HepG2 (cell line): ENCODE measurements around the gene CKLF. TPM values are rescaled to one million over a fixed set of nuclear protein-coding genes. Genes with fewer than 3 reads are reported as not detected.

Experiments used
- AHDC1 ChIP-seq: sonication (generic); formaldehyde crosslinking; IDR thresholded peaks from 2 replicates; pipeline ENCODE4 v1.5.1; 2020; ENCODE audit warnings: mild to moderate bottlenecking, missing genetic modification reagents, borderline replicate concordance
- FOXP4 ChIP-seq: sonication (generic); formaldehyde crosslinking; IDR thresholded peaks from 2 replicates; pipeline ENCODE4 v1.4.0; 2020; ENCODE audit warnings: missing genetic modification reagents
- KDM2A ChIP-seq: sonication (generic); formaldehyde crosslinking; IDR thresholded peaks from 2 replicates; pipeline ENCODE4 v1.4.0; 2020; ENCODE audit warnings: low read depth, missing genetic modification reagents, borderline replicate concordance
- NRL ChIP-seq: sonication (generic); formaldehyde crosslinking; IDR thresholded peaks from 2 replicates; pipeline ENCODE4 v1.5.0; 2020; ENCODE audit warnings: missing genetic modification reagents, mild to moderate bottlenecking, moderate library complexity, borderline replicate concordance
- SMAD3 ChIP-seq: sonication (generic); formaldehyde crosslinking; IDR thresholded peaks from 2 replicates; pipeline ENCODE4 v1.4.0; 2020; ENCODE audit warnings: missing genetic modification reagents
- TIGD3 ChIP-seq: sonication (generic); formaldehyde crosslinking; IDR thresholded peaks from 2 replicates; pipeline ENCODE4 v1.5.1; 2020; ENCODE audit warnings: mild to moderate bottlenecking, missing genetic modification reagents, borderline replicate concordance
- ZMAT3 ChIP-seq: sonication (generic); formaldehyde crosslinking; conservative IDR thresholded peaks from 2 replicates; pipeline ENCODE4 v1.7.0; 2021; ENCODE audit warnings: missing genetic modification reagents
- ZNF234 ChIP-seq: sonication (generic); formaldehyde crosslinking; conservative IDR thresholded peaks from 2 replicates; pipeline ENCODE4 v1.5.1; 2020; ENCODE audit warnings: mild to moderate bottlenecking, missing genetic modification reagents
- ZNF34 ChIP-seq: sonication (generic); formaldehyde crosslinking; IDR thresholded peaks from 2 replicates; pipeline ENCODE4 v1.4.0; 2020; ENCODE audit warnings: mild to moderate bottlenecking, missing genetic modification reagents, borderline replicate concordance
- ZNF382 ChIP-seq: sonication (generic); formaldehyde crosslinking; IDR thresholded peaks from 2 replicates; pipeline ENCODE4 v1.5.0; 2020; ENCODE audit warnings: missing genetic modification reagents, mild to moderate bottlenecking, borderline replicate concordance
- ZNF574 ChIP-seq: sonication (generic); formaldehyde crosslinking; IDR thresholded peaks from 2 replicates; pipeline ENCODE4 v1.4.0; 2020; ENCODE audit warnings: missing genetic modification reagents
- ZNF672 ChIP-seq: sonication (generic); formaldehyde crosslinking; IDR thresholded peaks from 2 replicates; pipeline ENCODE4 v1.8.1; 2022; ENCODE audit warnings: missing genetic modification reagents
- ZNF800 ChIP-seq: sonication (generic); formaldehyde crosslinking; IDR thresholded peaks from 2 replicates; pipeline ENCODE4 v1.4.0; 2020; ENCODE audit warnings: missing genetic modification reagents
- polyA plus RNA-seq, 8 experiments: library from polyadenylated mRNA; depleted of rRNA in 3 of 8; stranded (reverse) in 7 of 8; unstranded in 1 of 8; fragments of >200 nt; fragmentation: Illumina TruSeq in 4 of 8; extraction: Trizol in 4 of 8; gene quantifications; 2 replicates each; pipeline versions ENCODE4 v1.2.1 to v1.2.3, GENCODE V29; 2011 to 2016; ENCODE audit warnings: low read depth in 4 of 8, missing spikeins in 1 of 8, mixed read lengths in 1 of 8; ENCODE audit not compliant: insufficient read depth in 1 of 8
- total RNA-seq, 5 experiments: library from RNA; depleted of rRNA; stranded (reverse); fragments of >200 nt; fragmentation: Illumina TruSeq; extraction: Trizol; gene quantifications; 2 replicates each; pipeline ENCODE4 v1.2.3, GENCODE V29; 2016; ENCODE audit warnings: low read depth in 1 of 5

The CKLF gene
- total and polyA plus RNA-seq, 2 of the 13 experiments (the other 11 are each of a cell fraction or from before 2014, with no cell fraction given), result 120 to 167 TPM

GRCh38 chr16:66515596-66516508 lies 36.5 kb upstream of the CKLF start (continued):
- TF ChIP-seq ZNF234 (CRISPR knock-in tag) (no peak), TIGD3 (CRISPR knock-in tag) (no peak), ZNF800 (CRISPR knock-in tag) (no peak), ZNF382 (CRISPR knock-in tag) (no peak), ZNF34 (CRISPR knock-in tag) (no peak), SMAD3 (no peak), NRL (CRISPR knock-in tag) (no peak), ZNF574 (CRISPR knock-in tag) (no peak), ZNF672 (CRISPR knock-in tag) (0 out of 2 replicates have a peak, but pooled peaks have one; percentile 54), FOXP4 (CRISPR knock-in tag) (no peak), ZMAT3 (CRISPR knock-in tag) (peak; percentile 7; the same call in 1 of the 2 replicates), AHDC1 (no peak), KDM2A (no peak)
